ENCODE data around the gene PINLYP.

Gene PINLYP

GRCh38 chr19:43533546-43534304 lies 41.9 kb upstream of the PINLYP start:
- peak overlapping the region; percentile 78 for H3K27ac ChIP-seq (ENCODE audit: low read depth, low read length, poor library complexity, severe bottlenecking)
- H3K4me3 ChIP-seq (ENCODE audit: low read depth, low read length, poor library complexity, severe bottlenecking), result peak overlapping the region; percentile 66
- H3K9me3 ChIP-seq (ENCODE audit: low read length), result no peaks in the 10 kb centered on the region
- H3K4me1 ChIP-seq (ENCODE audit: insufficient read depth, low read length, severe bottlenecking), result peaks cover 17% of the 10 kb centered on the region
- peaks cover 7% of the 10 kb centered on the region for H3K36me3 ChIP-seq (ENCODE audit: insufficient read depth, low read length)
- H3K9ac ChIP-seq (ENCODE audit: low read length), result peak overlapping the region; percentile 62
- H4K20me1 ChIP-seq (ENCODE audit: insufficient read depth, low read length), result no peaks in the 10 kb centered on the region
- no peaks in the 10 kb centered on the region for H3K27me3 ChIP-seq (ENCODE audit: insufficient read depth, low read length)
- H3K9me2 ChIP-seq (ENCODE audit: low read depth, low read length), result no peaks in the 10 kb centered on the region
- H3K4me2 ChIP-seq (ENCODE audit: low read length), result peak overlapping the region; percentile 90
- no peaks in the 10 kb centered on the region; the same call in 1 of the 2 replicates for H3F3A ChIP-seq (ENCODE audit: insufficient read depth, low read length)
- H3K79me2 ChIP-seq (ENCODE audit: insufficient read depth, low read length), result no peaks in the 10 kb centered on the region
- TF ChIP-seq EZH2 (IDR thresholded peaks at IDR 0.05; ENCODE audit: borderline replicate concordance, low read length), result no peak
- no peak overlapping the region for H2AFZ ChIP-seq (ENCODE audit: low read length)

GRCh38 chr19:43534305-43534815 lies 41.2 kb upstream of the PINLYP start:
- Histone ChIP-seq H3K9ac (ENCODE audit: low read length) (no peak overlapping the region), H3K4me3 (ENCODE audit: low read depth, low read length, poor library complexity, severe bottlenecking) (no peak overlapping the region), H3K4me1 (ENCODE audit: insufficient read depth, low read length, severe bottlenecking) (peaks cover 17% of the 10 kb centered on the region), H3K4me2 (ENCODE audit: low read length) (no peak overlapping the region), H3K36me3 (ENCODE audit: insufficient read depth, low read length) (peaks cover 14% of the 10 kb centered on the region), H3K27ac (ENCODE audit: low read depth, low read length, poor library complexity, severe bottlenecking) (no peak overlapping the region), H3K79me2 (ENCODE audit: insufficient read depth, low read length) (no peaks in the 10 kb centered on the region), H3K27me3 (ENCODE audit: insufficient read depth, low read length) (no peaks in the 10 kb centered on the region), H2AFZ (ENCODE audit: low read length) (no peak overlapping the region), H3K9me3 (ENCODE audit: low read length) (no peaks in the 10 kb centered on the region), H3K9me2 (ENCODE audit: low read depth, low read length) (no peaks in the 10 kb centered on the region), H4K20me1 (ENCODE audit: insufficient read depth, low read length) (no peaks in the 10 kb centered on the region), H3F3A (ENCODE audit: insufficient read depth, low read length) (no peaks in the 10 kb centered on the region; the same call in 1 of the 2 replicates)
- TF ChIP-seq CTCF (IDR thresholded peaks at IDR 0.05; ENCODE audit: low read length) (no peak), EZH2 (IDR thresholded peaks at IDR 0.05; ENCODE audit: borderline replicate concordance, low read length) (no peak)

- peaks cover 21% of the 10 kb centered on the region for H3K36me3 ChIP-seq (ENCODE audit: insufficient read depth, low read length)
- no peak overlapping the region for H3K4me3 ChIP-seq (ENCODE audit: low read depth, low read length, poor library complexity, severe bottlenecking)
- no peak overlapping the region for H3K9ac ChIP-seq (ENCODE audit: low read length)
- no peaks in the 10 kb centered on the region for H3K79me2 ChIP-seq (ENCODE audit: insufficient read depth, low read length)
- H3K9me3 ChIP-seq (ENCODE audit: low read length), result no peaks in the 10 kb centered on the region
- H3K9me2 ChIP-seq (ENCODE audit: low read depth, low read length), result no peaks in the 10 kb centered on the region
- peaks cover 17% of the 10 kb centered on the region for H3K4me1 ChIP-seq (ENCODE audit: insufficient read depth, low read length, severe bottlenecking)
- no peaks in the 10 kb centered on the region for H3K27me3 ChIP-seq (ENCODE audit: insufficient read depth, low read length)
- H2AFZ ChIP-seq (ENCODE audit: low read length), result no peak overlapping the region
- H3K4me2 ChIP-seq (ENCODE audit: low read length), result no peak overlapping the region
- H3F3A ChIP-seq (ENCODE audit: insufficient read depth, low read length), result no peaks in the 10 kb centered on the region; the same call in 1 of the 2 replicates
- H3K27ac ChIP-seq (ENCODE audit: low read depth, low read length, poor library complexity, severe bottlenecking), result no peak overlapping the region
- H4K20me1 ChIP-seq (ENCODE audit: insufficient read depth, low read length), result no peaks in the 10 kb centered on the region
- TF ChIP-seq CTCF (IDR thresholded peaks at IDR 0.05; ENCODE audit: low read length) (peak; percentile 71), EZH2 (IDR thresholded peaks at IDR 0.05; ENCODE audit: borderline replicate concordance, low read length) (no peak)
These were observed 40.5 kb upstream of the PINLYP start for GRCh38 chr19:43534816-43535761.
